GM18505 (cell line): ENCODE results near the gene NRBF2.
"Not testable (repeated sequence)": the region's sequence is repeated elsewhere in the genome, so short reads cannot be mapped to it uniquely, and the experiment has no call there.

ENCODE experiments used
- ATAC-seq: cut with Tn5 transposase; IDR thresholded peaks from one replicate; pipeline ENCODE4 v1.9.1; 2021; ENCODE audit not compliant: unreplicated experiment
- POLR2A ChIP-seq: IDR thresholded peaks from 4 replicates; pipeline ENCODE4 v1.6.1; 2011; ENCODE audit warnings: borderline replicate concordance; ENCODE audit not compliant: insufficient read depth, insufficient read length; ENCODE audit errors: extremely low read depth

Gene NRBF2

DNA sequence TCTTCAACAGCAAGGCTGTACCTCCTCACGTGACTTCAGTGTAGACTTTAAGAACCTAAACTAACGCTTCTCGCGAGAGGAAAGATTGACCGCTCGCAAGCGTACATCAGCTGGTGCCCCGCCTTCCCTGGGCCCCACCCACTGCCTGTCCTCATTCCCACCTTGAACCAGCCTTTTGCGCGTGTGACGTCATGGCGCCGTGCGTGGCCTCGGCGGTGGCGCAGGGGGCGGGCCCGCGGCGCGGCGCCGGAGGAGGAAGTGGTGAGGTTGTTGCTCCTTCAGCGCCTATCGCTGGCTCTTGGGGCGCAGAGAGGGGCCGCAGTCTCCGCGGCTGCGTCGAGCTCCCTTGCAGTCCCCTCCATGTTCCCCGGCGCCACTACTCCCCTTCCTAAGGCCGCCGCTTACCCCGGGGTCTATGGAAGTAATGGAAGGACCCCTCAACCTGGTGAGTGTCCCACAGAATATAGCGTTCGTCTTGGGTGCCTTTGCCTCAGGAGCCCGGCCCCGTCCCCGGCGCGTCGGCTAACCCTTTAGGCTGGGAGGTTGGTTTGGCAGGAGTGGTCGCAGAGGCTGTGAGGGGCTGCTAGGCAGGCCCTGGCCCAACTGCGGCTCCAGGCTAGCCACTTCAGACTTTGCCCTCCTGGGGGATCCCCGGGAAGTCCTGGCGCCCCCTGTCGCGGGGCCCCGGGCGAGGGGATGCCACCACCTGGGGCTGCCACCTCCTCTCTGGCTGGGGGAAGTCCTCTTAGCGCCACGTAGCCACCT, at the start of gene NRBF2:
Gene NRBF2 (plus strand): TSS at position 273 of the 765 bp plus-strand sequence. CDS start 143 bp downstream, at position 416.
- peak; percentile 98 for TF ChIP-seq POLR2A
- ATAC-seq: peak; percentile 98

DNA sequence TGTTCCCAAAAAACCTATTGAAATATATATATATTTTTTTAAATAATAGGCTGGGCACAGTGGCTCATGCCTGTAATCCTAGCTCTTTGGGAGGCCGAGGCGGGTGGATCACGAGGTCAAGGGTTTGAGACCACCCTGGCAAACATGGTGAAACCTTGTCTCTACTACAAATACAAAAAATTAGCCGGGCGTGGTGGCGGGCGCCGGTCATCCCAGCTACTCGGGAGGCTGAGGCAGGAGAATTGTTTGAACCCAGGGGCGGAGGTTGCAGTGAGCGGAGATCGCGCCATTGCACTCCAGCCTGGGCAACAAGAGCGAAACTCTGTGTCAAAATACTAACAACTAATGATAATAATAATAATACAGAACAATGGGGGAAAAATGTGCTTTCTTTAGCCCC, 49.7 kb upstream of the NRBF2 start:
- ATAC-seq: not testable (repeated sequence)

DNA sequence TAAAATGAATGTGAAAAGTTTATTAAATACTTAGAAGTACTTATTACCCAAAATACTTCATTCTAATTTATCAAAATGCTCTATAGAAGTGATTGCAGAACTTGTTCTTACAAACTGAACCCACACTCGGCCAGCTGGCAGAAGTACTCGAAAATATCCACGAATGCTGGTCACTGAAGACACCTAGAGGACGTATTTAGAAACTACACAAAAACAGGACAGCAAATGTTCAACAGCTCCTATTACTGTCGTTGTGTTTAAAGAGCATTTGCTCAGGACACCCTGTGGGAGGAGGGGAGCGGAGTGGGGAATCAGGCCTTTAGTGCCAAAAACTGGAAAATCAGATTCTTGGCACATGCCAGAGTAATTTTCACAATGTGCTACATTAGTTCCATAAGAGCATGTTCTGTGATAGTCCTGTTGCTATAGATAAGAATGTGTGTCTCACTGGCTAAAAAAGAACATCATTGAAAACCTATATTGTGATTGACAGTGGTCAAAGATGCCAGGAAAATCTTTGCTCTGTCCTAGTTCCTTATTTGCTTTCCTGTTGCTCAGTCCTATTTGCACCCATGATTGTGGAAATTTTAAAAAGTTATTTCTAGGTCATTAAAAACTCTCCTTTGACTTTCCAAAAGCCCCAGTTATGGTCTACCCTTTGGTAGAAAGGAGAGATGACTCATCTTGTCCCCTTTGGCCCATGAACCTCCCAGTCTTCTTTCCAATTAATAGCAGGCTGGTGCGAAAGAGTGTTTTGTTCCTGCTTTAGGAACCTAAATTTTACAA, 49.0 kb upstream of the NRBF2 start:
- TF ChIP-seq POLR2A: no peak

DNA sequence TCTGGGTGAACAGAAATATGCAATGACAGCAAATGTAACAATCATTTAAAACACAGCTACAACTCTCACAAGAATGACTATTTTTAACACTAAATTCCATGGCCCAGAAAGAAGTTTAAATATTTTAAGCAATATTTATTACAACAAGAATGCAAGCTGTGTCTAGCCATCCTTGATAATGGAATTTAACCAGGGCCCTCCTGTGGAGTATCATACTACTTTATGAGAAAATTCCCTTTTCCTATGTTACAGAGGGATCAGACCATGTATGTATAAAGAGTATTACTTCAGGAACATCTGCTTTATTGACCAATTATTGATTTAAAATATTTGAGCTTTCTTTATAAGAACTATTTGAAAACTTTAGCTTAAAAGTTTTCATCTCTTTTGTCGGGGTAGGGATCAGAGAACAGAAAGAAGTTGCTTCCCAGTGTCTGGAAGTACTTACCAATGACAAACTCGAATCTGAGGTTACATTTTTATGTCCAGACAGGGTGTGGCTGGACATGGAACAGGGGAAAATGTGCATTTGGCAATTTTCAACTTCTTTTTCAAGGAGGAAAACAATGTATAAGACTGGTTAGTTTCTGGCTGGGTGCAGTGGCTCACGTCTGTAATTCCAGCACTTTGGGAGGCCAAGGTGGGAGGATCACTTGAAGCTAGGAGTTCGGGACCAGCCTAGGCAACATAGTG, 48.3 kb upstream of the NRBF2 start:
- TF ChIP-seq POLR2A: no peak
- no peak for ATAC-seq

More for the DNA sequence above, 49.0 kb upstream of the NRBF2 start:
- ATAC-seq: peak; percentile 68

DNA sequence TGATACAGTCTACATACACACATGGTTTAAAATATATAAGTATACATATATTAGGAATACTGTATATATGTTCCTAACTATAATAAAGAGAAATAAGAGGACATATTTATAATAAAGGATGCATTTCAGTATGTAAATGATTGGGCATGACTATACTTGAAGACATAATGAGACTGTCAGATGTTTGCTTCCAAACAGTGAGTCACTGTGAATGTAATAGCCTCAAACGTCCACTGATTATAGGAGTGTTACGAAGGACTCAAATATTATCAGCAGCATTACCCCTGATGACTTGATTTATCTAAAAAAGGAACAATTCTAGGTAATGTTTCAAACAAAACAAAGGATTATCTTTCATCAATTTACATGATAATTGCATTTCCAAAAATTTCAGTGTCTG, 39.9 kb upstream of the NRBF2 start:
- no peak for TF ChIP-seq POLR2A
- ATAC-seq: no peak

DNA sequence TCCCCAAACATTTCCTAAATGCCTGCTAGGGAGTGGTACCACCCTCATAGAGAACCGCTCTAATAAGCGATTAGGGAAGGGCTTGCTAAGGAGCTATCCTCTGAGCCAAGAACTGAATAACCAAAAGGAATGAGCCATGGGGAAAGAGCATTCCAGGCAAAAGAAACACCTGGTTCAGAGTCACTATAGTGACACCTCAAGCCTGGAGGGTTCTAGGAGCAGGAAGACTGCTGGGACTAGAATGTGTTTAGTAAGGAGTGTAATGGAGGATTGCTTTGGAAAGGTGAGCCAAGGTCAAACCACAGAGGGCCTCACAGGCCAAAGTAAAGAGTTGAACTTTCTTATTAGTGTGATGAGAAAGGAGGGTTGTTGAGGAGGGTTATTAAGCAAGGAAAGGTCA, 38.7 kb upstream of the NRBF2 start:
- no peak for TF ChIP-seq POLR2A
- no peak for ATAC-seq

DNA sequence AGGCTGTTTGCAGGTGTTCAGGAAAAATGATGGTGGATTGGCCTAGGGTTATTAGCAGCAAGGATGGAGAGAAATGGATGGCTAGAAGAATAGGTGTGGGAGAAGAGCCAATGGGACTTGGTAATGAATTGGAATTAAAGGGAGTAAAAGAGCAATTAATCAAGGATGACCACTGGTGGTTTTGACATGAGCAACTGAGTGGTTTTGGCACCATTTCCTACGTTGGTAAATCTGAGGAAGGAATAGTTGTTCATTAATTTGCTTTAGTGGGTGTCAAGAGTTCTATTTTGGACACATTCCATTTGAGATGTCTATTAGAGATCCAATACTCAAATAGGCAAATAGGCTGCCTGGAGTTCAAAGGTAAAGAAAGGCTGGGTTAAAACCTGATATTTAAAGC, 38.2 kb upstream of the NRBF2 start:
- ATAC-seq: no peak
- no peak for TF ChIP-seq POLR2A

DNA sequence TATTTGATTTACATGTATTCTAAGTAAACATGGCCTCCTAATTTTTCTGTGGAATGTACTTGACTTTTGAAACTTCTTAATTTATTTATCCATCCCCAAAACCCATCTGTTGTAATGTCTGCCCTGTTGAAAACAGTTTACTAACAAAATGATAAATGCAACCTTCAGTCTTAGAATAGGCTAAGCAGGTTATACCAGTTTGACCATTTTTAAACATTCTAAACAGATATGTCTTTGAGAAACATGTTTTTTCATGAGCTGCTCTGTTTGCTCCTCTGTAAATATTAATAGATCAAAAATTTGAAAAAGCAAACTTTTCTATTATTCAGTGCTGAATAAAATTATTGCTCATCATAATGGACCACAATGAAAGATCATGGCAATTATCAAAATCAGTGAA, 33.4 kb upstream of the NRBF2 start:
- TF ChIP-seq POLR2A: no peak
- no peak for ATAC-seq

DNA sequence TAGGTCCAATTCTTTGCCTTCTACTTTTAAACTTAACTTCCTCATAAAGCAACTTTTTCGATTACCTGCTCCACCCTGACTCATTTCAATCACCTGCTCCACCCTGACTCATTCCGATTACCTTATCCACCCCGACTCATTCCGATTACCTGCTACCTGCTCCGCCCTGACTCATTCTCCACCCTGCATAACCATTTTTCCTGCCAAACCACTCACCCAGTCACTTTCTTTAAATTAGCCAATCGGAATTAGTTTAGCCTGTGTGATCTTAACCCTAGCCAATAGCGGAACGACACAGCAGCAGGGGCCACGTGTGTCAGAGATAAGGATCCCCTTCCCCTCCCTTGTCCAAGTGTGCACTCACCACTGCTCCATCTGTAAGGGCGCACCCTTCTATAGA, 32.0 kb upstream of the NRBF2 start:
- ATAC-seq: not testable (repeated sequence)

DNA sequence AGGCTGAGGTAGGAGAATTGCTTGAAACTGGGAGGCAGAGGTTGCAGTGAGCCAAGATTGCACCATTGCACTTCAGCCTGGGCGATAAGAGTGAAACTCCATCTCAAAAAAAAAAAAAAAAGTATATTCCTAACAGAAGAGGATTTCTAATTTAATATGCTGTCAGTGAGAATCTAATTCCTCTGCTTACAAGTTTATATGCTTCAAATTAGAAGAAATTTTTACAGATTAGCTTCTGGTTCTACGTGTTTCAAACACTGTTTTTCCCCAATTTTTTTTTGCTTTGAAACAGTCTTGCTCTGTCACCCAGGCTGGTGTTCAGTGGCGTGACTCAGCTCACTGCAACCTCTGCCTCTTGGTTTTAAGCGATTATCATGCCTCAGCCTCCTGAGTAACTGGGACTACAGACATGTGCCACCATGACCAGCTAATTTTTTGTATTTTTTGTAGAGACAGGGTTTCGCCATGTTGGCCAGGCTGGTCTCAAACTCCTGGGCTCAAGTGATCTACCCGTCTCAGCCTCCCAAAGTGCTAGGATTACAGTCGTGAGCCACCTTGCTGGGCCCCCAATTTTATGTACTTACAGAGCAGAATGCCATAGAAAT, 30.7 kb upstream of the NRBF2 start:
- ATAC-seq: not testable (repeated sequence)

DNA sequence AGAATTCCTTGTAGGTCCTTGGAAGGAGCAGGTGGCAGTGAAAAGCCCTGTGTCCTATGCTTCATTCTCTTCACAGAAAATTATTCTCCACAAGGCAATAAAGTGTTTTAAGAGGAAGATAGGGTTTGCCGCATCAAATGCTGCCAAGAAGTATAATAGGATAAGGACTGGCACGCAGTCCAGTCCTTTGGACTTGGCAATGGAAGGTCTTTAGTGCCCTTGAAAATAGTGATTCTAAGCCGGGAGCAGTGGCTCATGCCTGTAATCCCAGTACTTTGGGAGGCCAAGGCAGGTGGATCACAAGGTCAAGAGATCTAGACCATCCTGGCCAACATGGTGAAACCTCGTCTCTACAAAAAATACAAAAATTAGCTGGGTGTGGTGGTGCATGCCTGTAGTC, 29.9 kb upstream of the NRBF2 start:
- not testable (repeated sequence) for ATAC-seq

DNA sequence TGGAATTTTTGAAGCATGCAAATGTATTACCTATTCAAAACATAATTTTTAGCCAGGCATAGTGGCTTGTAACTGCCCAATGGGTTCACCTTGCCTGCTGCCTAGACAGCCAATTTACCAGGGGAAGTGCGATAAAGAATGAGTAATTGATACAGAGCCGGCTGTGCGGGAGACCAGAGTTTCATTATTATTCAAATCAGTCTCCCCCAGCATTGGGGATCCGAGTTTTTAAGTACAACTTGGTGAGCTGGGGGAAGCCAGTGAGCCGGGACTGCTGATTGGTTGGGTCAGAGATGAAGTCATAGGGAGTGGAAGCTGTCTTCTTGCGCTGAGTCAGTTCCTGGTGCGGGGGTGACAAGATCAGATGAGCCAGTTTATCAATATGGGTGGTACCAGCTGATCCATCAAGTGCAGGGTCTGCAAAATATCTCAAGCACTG, 29.1 kb upstream of the NRBF2 start:
- ATAC-seq: no peak
- TF ChIP-seq POLR2A: no peak

DNA sequence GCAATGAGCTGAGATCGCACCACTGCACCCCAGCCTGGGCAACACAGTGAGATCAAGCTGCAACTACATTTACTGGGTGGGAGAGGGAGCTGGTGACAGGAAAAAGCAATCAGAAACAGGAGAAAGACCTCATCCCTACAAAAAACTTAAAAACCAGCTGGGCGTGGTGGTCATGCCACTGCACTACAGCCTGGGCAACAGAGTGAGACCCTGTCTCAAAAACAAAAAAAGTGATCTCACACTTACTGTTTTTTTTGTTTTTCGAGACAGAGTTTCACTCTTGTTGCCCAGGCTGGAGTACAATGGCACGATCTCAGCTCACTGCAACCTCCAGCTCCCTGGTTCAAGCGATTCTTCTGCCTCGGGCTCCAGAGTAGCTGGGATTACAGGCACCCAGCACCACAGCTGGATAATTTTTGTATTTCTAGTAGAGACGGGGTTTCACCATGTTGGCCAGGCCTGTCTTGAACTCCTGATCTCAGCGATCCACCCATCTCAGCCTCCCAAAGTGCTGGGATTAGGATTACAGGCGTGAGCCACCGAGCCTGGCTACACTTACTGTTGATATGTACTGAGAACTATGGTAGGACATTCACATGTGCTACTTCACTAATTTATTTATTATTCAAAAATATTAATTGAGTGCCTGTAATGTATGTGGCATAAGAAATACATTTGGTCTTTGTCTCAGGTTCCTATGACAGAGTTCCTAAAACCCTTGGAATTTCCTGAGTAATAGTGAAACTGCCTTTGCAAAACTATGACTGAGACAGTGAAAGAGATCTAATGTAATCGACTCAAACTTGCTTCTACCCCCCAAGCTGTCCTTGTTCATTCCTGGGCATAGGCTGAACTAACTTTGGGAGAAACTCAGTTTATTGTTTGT, 27.7 kb upstream of the NRBF2 start:
- ATAC-seq: no peak
- TF ChIP-seq POLR2A: no peak
